ENCODE measurements around the gene C12orf76. TPM values are rescaled to one million over a fixed set of nuclear protein-coding genes. Genes with fewer than 3 reads are reported as not detected.

C12orf76 gene
- total and polyA plus RNA-seq, 2 of the 4 experiments (the other 2 are of a cell fraction): 5.0 to 7.1 TPM

- Histone ChIP-seq H4K91ac (ENCODE audit: insufficient read depth, low read depth, low read length) (no peak overlapping the region), H2BK20ac (ENCODE audit: low read depth, low read length) (no peak overlapping the region), H3K9ac (ENCODE audit: low read depth, low read length) (no peak overlapping the region), H4K5ac (ENCODE audit: low read depth, low read length) (no peak overlapping the region), H3K79me1 (ENCODE audit: low read depth in 1 of 2, low read length in 2 of 2) (peaks cover 20 to 45% of the 10 kb centered on the region in 2 experiments), H4K20me1 (ENCODE audit: insufficient read depth, low read length) (peaks cover 6% of the 10 kb centered on the region; the same call in 1 of the 2 replicates), H3K27ac (ENCODE audit: insufficient read depth, low read length) (no peak overlapping the region), H2BK5ac (ENCODE audit: low read depth, low read length, poor library complexity, severe bottlenecking) (no peak overlapping the region), H2BK15ac (ENCODE audit: low read depth, low read length) (no peak overlapping the region), H3K36me3 (ENCODE audit: control insufficient read depth, insufficient read depth, low read length) (peaks cover 9% of the 10 kb centered on the region), H2AFZ (replicated peaks; ENCODE audit: low read length, poor library complexity) (no peak overlapping the region), H3K9me3 (ENCODE audit: control insufficient read depth, insufficient read depth, low read length) (no peaks in the 10 kb centered on the region), H3K27me3 (ENCODE audit: control insufficient read depth, insufficient read depth, low read length) (no peaks in the 10 kb centered on the region), H3K14ac (replicated peaks; ENCODE audit: low read depth, low read length) (no peak overlapping the region), H2BK120ac (ENCODE audit: low read depth, low read length) (no peak overlapping the region), H3K4me3 (ENCODE audit: insufficient read depth, low read depth, low read length) (no peak overlapping the region), H3K9me1 (ENCODE audit: insufficient read depth, low read length) (peaks cover 16% of the 10 kb centered on the region), H3K23ac (ENCODE audit: low read depth, low read length) (no peak overlapping the region), H2AK5ac (ENCODE audit: low read depth, low read length) (no peak overlapping the region; the same call in 1 of the 2 replicates), H3K56ac (ENCODE audit: extremely low read depth, insufficient read depth, low read length) (no peak overlapping the region), H3K4ac (ENCODE audit: low read depth, low read length) (no peak overlapping the region), H3K4me1 (ENCODE audit: control insufficient read depth, insufficient read depth, low read length) (peaks cover 13% of the 10 kb centered on the region), H4K8ac (ENCODE audit: low read depth in 2 of 2, low read length in 2 of 2) (no peak overlapping the region), H3K18ac (ENCODE audit: low read depth, low read length) (no peak overlapping the region), H3K4me2 (ENCODE audit: low read depth, low read length) (peak overlapping the region; percentile 100), H2AK9ac (replicated peaks; ENCODE audit: low read depth, low read length, poor library complexity) (peak overlapping the region; percentile 34)
- ChIA-PET CTCF (no interaction called here), POLR2A (ENCODE audit: unreplicated experiment) (no interaction called here)
- ATAC-seq (ENCODE audit: low read depth) (no peak), DNase-seq (no peak)
- peak; percentile 68; the same call in 1 of the 2 replicates for TF ChIP-seq CEBPB (IDR thresholded peaks at IDR 0.05; ENCODE audit: low read depth, low read length)
- TF ChIP-seq ELK1 (IDR thresholded peaks at IDR 0.05; ENCODE audit: borderline replicate concordance, low read depth, low read length): no peak
- intact Hi-C loops (cut with micrococcal nuclease): loop anchor here (5.0 kb wide), 1 partner anchor 386 kb away; no protein-coding TSS in a partner anchor
- WGBS, 2 experiments (ENCODE audit: extremely low coverage in 2 of 2, insufficient read length in 1 of 2): no CpG with 5 or more reads among the region's 8 CpGs
- dilution Hi-C loops (cut with HindIII; ENCODE audit: low sequenced_read_pairs, unreplicated experiment): no loop called here
- BruUV-seq (replicated peaks): no TSS peak
- in situ Hi-C loops (cut with MboI; ENCODE audit: low sequenced_read_pairs): no loop called here
These were observed 1.7 kb downstream of the C12orf76 start for GRCh38 chr12:110046451-110047187.
